Activated B cell treated with CpG ODN at 0.5 μM for 24 hours (primary cell): Measurements from ENCODE around the gene TOP3B. TPM values are rescaled to one million over a fixed set of nuclear protein-coding genes. Genes with fewer than 3 reads are reported as not detected.

Source experiments
- ATAC-seq: fragments of 200-7000 bp; cut with Tn5 transposase; one replicate; pipeline ENCODE4 v1.10.0; 2021; ENCODE audit warnings: low read depth, mild to moderate bottlenecking, moderate library complexity
- CTCF ChIA-PET: fragments of 350-600 bp; sonication (Branson Sonifier 250); formaldehyde crosslinking; loops from one replicate; lab custom pipeline; 2021; ENCODE audit warnings: antibody characterized with exemption; lab: Charles Lee
- POLR2A ChIA-PET: fragments of 350-600 bp; sonication (Branson Sonifier 250); formaldehyde crosslinking; loops from one replicate; lab custom pipeline; 2021; ENCODE audit warnings: antibody characterized with exemption; lab: Charles Lee
- DNase-seq: peaks from one replicate; pipeline ENCODE4 v3.0.0; 2022
- H3K27ac Mint-ChIP-seq: one replicate; pipeline ENCODE4 v1.8.0; 2020; ENCODE audit warnings: mixed read lengths
- H3K27me3 Mint-ChIP-seq: one replicate; pipeline ENCODE4 v1.8.0; 2021; ENCODE audit warnings: mixed read lengths
- H3K36me3 Mint-ChIP-seq: one replicate; pipeline ENCODE4 v1.8.0; 2021; ENCODE audit warnings: low read depth, mixed read lengths
- H3K4me1 Mint-ChIP-seq: one replicate; pipeline ENCODE4 v1.8.0; 2021; ENCODE audit warnings: mixed read lengths
- H3K4me3 Mint-ChIP-seq: one replicate; pipeline ENCODE4 v1.8.0; 2020; ENCODE audit warnings: mild to moderate bottlenecking, mixed read lengths
- H3K9me3 Mint-ChIP-seq: one replicate; pipeline ENCODE4 v1.8.0; 2020; ENCODE audit warnings: mixed read lengths
- intact Hi-C: fragments of 100-400 bp; cut with micrococcal nuclease; formaldehyde crosslinking; loops from one replicate; pipeline ENCODE4 v1.15.1; 2024
- total RNA-seq: library from RNA; stranded (reverse); gene quantifications from 2 replicates; pipeline ENCODE4 v1.2.3, GENCODE V29; 2022
- TF ChIP-seq, protein P1 (sequence below): fragments of 200-600 bp; IDR thresholded peaks from one replicate; pipeline ENCODE4 v1.8.0; 2022; ENCODE audit warnings: antibody characterized with exemption, mild to moderate bottlenecking

TOP3B gene
- total RNA-seq, 1 donor from 2014 or later = 83.4 TPM

DNA sequence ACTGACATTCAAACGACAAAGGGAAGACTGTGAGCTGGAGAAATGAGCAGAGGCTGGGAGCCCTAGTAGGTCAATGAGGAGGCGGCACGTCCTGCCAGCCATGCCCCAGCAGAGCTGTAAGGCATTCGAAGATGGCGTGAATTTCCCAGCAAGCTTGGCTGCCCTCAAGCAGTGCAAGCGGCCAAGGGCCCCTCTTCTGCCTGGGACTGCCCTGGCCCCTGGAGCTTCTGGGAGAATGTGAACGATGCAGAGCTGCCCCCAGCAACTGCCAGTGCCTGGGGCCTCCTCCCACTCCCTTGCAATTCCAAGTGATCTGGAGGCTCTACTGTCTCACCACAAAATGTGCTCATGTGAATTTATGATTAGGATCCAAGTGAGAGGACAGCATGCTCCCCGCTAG lies 34.2 kb downstream of the TOP3B start:
- Mint-ChIP-seq H3K9me3 (no peaks in the 10 kb centered on the region), H3K4me3 (no peak overlapping the region), H3K36me3 (peaks cover 16% of the 10 kb centered on the region), H3K27ac (no peak overlapping the region), H3K27me3 (no peaks in the 10 kb centered on the region), H3K4me1 (peaks cover 17% of the 10 kb centered on the region)
- intact Hi-C loops = no loop called here
- DNase-seq = no peak
- ChIA-PET CTCF (interaction anchor here (1.3 to 1.6 kb wide), 2 partner anchors 10 to 24 kb away, joined by 3 to 4 read pairs; no protein-coding TSS in a partner anchor), POLR2A (interaction anchor here (1.9 kb wide), 1 partner anchor 9 kb away, joined by 4 read pairs; no protein-coding TSS in a partner anchor)
- TF ChIP-seq, protein P1, sequence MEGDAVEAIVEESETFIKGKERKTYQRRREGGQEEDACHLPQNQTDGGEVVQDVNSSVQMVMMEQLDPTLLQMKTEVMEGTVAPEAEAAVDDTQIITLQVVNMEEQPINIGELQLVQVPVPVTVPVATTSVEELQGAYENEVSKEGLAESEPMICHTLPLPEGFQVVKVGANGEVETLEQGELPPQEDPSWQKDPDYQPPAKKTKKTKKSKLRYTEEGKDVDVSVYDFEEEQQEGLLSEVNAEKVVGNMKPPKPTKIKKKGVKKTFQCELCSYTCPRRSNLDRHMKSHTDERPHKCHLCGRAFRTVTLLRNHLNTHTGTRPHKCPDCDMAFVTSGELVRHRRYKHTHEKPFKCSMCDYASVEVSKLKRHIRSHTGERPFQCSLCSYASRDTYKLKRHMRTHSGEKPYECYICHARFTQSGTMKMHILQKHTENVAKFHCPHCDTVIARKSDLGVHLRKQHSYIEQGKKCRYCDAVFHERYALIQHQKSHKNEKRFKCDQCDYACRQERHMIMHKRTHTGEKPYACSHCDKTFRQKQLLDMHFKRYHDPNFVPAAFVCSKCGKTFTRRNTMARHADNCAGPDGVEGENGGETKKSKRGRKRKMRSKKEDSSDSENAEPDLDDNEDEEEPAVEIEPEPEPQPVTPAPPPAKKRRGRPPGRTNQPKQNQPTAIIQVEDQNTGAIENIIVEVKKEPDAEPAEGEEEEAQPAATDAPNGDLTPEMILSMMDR = no peak
- no peak for ATAC-seq

DNA sequence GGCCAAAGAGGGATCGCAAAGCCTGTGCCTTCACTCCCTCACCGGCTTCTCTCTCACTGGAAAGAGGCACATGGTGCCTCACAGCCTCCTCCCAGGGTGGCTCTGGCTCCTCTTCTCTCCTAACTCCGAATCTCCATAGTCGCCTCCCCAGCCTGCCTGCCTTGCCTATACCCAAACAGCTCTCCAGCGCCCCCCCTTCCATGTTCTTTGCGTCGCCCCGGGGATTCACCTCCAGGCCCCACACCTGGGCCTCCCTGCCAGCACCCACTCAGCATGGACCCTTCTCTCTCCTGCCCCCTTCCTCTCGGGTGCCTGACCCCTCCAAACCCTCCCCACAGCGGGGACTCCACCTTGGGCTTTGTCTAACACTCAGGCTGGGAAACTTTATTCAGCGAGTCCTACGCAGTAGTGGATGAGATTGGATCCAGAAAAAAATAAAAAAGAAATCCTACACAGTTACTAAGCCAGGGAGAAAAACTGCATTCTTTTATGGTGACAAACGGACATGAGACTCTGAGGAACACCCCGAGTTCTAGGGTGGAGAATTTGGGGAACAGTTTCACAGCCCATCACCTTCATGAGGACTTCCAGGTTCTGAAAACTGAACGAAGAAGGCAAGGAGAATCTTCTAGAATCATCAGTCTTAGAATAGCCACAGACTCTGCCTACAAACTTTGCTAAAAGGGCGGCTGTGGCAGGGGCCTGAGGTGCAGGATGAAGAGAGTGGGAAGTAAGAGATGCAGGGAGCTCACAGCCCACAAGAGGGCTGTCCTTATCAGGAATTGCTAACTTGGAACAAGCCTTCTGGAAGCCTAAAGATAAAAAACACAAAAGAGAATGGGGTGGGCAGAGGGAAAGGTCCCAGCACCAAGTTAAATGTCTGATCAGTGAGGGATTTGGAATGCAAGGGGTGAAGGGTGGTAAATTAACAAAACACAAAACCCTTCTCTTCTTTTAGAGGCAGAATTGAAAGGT lies 35.3 kb downstream of the TOP3B start:
- no peaks in the 10 kb centered on the region for H3K9me3 Mint-ChIP-seq
- DNase-seq = no peak
- ChIA-PET CTCF (interaction anchor here (1.3 kb wide), 1 partner anchor 9 kb away, joined by 4 read pairs; no protein-coding TSS in a partner anchor), POLR2A (no interaction called here)
- H3K4me1 Mint-ChIP-seq = peaks cover 18% of the 10 kb centered on the region
- H3K27me3 Mint-ChIP-seq = no peaks in the 10 kb centered on the region
- TF ChIP-seq, protein P1 = no peak
- no peak overlapping the region for H3K4me3 Mint-ChIP-seq
- H3K36me3 Mint-ChIP-seq = peaks cover 16% of the 10 kb centered on the region
- no peak overlapping the region for H3K27ac Mint-ChIP-seq
- ATAC-seq = no peak
- intact Hi-C loops = no loop called here

DNA sequence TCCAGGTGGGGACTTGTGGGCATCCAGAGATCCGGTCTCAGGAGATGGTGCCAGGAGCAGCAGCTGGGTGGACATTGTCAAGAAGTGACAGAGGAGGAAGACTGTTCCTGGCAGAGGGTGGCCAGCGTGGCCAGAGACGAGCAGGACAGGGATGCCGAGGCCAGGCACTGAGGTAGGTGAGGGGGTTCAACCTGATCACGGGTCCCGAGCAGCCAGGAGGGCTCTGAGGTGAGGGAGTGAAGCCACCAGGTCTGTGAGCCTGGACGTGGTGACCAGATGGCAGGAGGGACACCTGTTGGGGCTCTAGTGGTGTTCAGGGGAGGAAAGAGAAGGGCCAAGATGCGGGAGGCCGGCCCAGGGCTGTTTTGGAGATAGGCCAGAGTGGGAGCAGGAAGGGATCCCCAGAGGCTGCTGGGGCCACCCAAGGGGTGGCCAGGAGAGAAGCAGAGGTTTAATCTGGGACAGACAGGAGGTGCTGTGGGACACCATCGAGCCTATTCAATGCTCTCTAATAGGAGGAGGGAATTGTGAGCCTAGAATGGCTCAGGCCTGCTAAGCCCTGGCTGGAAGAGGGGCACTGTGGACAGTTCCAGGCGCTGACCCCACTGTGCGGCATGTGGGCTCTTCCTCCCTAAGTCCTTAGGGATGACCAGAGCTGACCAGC lies 36.2 kb downstream of the TOP3B start:
- H3K4me3 Mint-ChIP-seq = no peak overlapping the region
- H3K27me3 Mint-ChIP-seq = no peaks in the 10 kb centered on the region
- peaks cover 16% of the 10 kb centered on the region for H3K36me3 Mint-ChIP-seq
- TF ChIP-seq, protein P1 = no peak
- ATAC-seq (no peak), DNase-seq (no peak)
- H3K9me3 Mint-ChIP-seq = no peaks in the 10 kb centered on the region
- peaks cover 18% of the 10 kb centered on the region for H3K4me1 Mint-ChIP-seq
- CTCF ChIA-PET = interaction anchor here (1.1 kb wide), 1 partner anchor 10 kb away, joined by 5 read pairs; no protein-coding TSS in a partner anchor
- no peak overlapping the region for H3K27ac Mint-ChIP-seq
- intact Hi-C loops = no loop called here
- POLR2A ChIA-PET = no interaction called here

DNA sequence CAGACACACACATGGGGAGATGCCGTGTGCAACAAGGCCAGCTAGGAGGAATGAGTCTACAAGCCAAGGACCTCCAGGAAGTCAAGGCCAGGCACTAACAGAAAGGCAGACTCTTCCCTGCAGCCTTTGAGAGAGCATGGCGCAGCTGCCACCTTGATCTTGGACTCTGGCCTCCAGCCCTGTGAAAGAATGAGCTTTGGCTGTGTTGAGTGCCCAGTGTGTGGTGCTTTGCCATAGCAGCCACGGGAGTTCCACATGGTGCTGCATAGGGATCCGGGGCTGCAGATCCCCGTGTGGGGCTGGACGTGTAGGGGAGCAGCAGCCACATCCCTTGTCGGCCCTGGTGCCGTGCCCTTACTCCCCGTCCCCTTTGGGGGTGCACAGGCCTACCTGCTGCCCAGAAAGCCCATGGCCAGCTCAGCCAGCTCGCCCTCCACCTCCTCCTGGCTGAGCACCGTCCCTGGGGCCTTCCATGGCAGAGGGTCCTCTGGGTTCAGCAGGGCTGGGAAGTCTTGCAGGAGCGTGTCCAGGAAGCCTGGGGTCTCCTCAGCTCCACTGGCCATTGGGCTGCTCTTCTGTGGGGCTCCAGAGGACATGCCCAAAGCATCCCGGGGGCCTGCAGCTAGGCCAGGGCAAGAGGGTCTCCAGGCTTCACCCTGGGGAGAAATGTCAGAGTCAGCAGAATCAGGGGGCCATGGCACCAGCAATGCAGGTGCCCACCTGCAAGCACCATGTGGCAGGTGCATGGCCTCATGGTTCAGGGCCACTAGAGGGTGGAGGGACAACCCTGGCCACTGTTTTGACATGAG lies 36.9 kb downstream of the TOP3B start:
- TF ChIP-seq, protein P1 = no peak
- no peak overlapping the region for H3K27ac Mint-ChIP-seq
- intact Hi-C loops = no loop called here
- H3K4me1 Mint-ChIP-seq = peaks cover 22% of the 10 kb centered on the region
- no peak overlapping the region for H3K4me3 Mint-ChIP-seq
- ChIA-PET POLR2A (no interaction called here), CTCF (interaction anchor here (1.1 kb wide), 1 partner anchor 9 kb away, joined by 5 read pairs; no protein-coding TSS in a partner anchor)
- no peaks in the 10 kb centered on the region for H3K9me3 Mint-ChIP-seq
- no peak for DNase-seq
- no peaks in the 10 kb centered on the region for H3K27me3 Mint-ChIP-seq
- no peak for ATAC-seq
- H3K36me3 Mint-ChIP-seq = peaks cover 16% of the 10 kb centered on the region
